ENCODE data around the gene ZC3H18. TPM values are rescaled to one million over a fixed set of nuclear protein-coding genes. Genes with fewer than 3 reads are reported as not detected.

The ZC3H18 gene
- total and polyA plus RNA-seq, 10 of the 15 experiments (the other 5 are each of a cell fraction or from before 2014, with no cell fraction given) = 1.0 to 58.3 (median 22.4) TPM

DNA sequence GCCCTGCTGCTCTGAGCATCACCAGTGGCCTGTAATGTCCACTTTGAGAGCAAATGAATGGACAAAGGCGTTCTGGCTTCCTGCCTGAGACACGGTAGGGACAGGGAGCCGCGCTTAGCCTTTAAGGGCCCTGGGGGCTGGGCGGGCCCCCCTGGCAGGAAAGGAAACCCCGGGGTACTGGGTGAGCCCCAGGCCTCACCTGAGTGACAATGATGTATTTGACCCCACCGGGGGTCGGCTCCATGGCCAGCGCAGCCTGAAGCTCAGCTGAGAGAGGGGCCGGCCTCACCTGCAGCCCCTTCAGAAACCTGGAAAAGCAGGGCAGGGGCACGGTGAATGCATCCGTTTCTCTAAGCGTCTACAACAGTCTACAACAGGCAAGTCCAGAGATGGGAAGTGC is 82.9 kb downstream of the ZC3H18 start (continued):
- TF ChIP-seq PBX3 (IDR thresholded peaks at IDR 0.05; ENCODE audit: insufficient replicate concordance, low read depth, low read length) = no peak
- no peak for TF ChIP-seq NFIC (IDR thresholded peaks at IDR 0.05; ENCODE audit: low read depth, low read length)
- TF ChIP-seq, protein P1, sequence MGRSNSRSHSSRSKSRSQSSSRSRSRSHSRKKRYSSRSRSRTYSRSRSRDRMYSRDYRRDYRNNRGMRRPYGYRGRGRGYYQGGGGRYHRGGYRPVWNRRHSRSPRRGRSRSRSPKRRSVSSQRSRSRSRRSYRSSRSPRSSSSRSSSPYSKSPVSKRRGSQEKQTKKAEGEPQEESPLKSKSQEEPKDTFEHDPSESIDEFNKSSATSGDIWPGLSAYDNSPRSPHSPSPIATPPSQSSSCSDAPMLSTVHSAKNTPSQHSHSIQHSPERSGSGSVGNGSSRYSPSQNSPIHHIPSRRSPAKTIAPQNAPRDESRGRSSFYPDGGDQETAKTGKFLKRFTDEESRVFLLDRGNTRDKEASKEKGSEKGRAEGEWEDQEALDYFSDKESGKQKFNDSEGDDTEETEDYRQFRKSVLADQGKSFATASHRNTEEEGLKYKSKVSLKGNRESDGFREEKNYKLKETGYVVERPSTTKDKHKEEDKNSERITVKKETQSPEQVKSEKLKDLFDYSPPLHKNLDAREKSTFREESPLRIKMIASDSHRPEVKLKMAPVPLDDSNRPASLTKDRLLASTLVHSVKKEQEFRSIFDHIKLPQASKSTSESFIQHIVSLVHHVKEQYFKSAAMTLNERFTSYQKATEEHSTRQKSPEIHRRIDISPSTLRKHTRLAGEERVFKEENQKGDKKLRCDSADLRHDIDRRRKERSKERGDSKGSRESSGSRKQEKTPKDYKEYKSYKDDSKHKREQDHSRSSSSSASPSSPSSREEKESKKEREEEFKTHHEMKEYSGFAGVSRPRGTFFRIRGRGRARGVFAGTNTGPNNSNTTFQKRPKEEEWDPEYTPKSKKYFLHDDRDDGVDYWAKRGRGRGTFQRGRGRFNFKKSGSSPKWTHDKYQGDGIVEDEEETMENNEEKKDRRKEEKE (IDR thresholded peaks at IDR 0.05) = no peak

GRCh38 chr16:88653596-88654362 is 83.6 kb downstream of the ZC3H18 start:
- H3K36me3 ChIP-seq (ENCODE audit: control insufficient read depth in 2 of 2, insufficient read depth in 2 of 2, low read length in 1 of 2) = peaks cover 6 to 19% of the 10 kb centered on the region in 2 experiments
- H3K4me1 ChIP-seq (ENCODE audit: control insufficient read depth, insufficient read depth, low read length) = peaks cover 16% of the 10 kb centered on the region
- no peaks in the 10 kb centered on the region; the same call in 1 of the 2 replicates for H4K20me1 ChIP-seq (ENCODE audit: control insufficient read depth, insufficient read depth)
- H3K9me3 ChIP-seq (replicated peaks; ENCODE audit: control insufficient read depth, insufficient read depth, low read length) = no peaks in the 10 kb centered on the region
- ATAC-seq (no peak), FAIRE-seq (no peak), DNase-seq (ENCODE audit: low read depth, low spot score) (no peak)
- H3K79me2 ChIP-seq (ENCODE audit: control insufficient read depth, insufficient read depth, low read length) = peaks cover 27% of the 10 kb centered on the region
- H3K4me2 ChIP-seq (ENCODE audit: control insufficient read depth, insufficient read depth) = no peak overlapping the region
- no peak overlapping the region for H3K4me3 ChIP-seq
- SMC1A ChIA-PET (ENCODE audit: uncharacterized antibody, unreplicated experiment) = no interaction called here
- in situ Hi-C loops (cut with MboI) (no loop called here), intact Hi-C loops (cut with micrococcal nuclease; ENCODE audit: unreplicated experiment) (loop anchor here (5.0 kb wide), 1 partner anchor 159 kb away; the partner anchor contains the start of gene APRT)
- no peak overlapping the region for H3K27ac ChIP-seq (ENCODE audit: control insufficient read depth, insufficient read depth)
- H2AFZ ChIP-seq (ENCODE audit: control insufficient read depth, low read depth, low read length) = no peak overlapping the region
- RAD21 ChIA-PET (ENCODE audit: unreplicated experiment) = no interaction called here
- BruUV-seq (replicated peaks) = no TSS peak
- TF ChIP-seq GABPA (IDR thresholded peaks at IDR 0.05; ENCODE audit: low read depth) (no peak), SMC3 (IDR thresholded peaks at IDR 0.05; ENCODE audit: borderline replicate concordance, low read length) (no peak), MYC (IDR thresholded peaks at IDR 0.05; ENCODE audit: insufficient read depth, insufficient read length, insufficient replicate concordance, low read length, severe bottlenecking) (no peak), SREBF1 (IDR thresholded peaks at IDR 0.05; ENCODE audit: low read length) (no peak)
- 90% methylated on average over 32 of the region's 32 CpGs for whole genome bisulfite sequencing (ENCODE audit: insufficient coverage, insufficient replicate concordance, low lambda C conversion rate, missing lambda C conversion rate)
- H3K27me3 ChIP-seq (replicated peaks in 1 of 2; ENCODE audit: control insufficient read depth in 2 of 2, insufficient read depth in 2 of 2, low read length in 1 of 2) = no peaks in the 10 kb centered on the region
- no peak overlapping the region for H3K9ac ChIP-seq (ENCODE audit: control insufficient read depth, insufficient read depth, low read length)
- POLR2A ChIA-PET = interaction anchor here (0.7 kb wide), 1 partner anchor 9 kb away, joined by 3 read pairs; the partner anchor contains the start of gene MVD
- CTCF ChIA-PET = no interaction called here

Measured in GM12878 (cell line).